ENCODE data around the gene UBR4. TPM values are rescaled to one million over a fixed set of nuclear protein-coding genes. Genes with fewer than 3 reads are reported as not detected.
"Not testable (repeated sequence)": the region's sequence is repeated elsewhere in the genome, so short reads cannot be mapped to it uniquely, and the experiment has no call there.

UBR4 gene
- total RNA-seq, 1 donor from 2014 or later: 125 TPM

DNA sequence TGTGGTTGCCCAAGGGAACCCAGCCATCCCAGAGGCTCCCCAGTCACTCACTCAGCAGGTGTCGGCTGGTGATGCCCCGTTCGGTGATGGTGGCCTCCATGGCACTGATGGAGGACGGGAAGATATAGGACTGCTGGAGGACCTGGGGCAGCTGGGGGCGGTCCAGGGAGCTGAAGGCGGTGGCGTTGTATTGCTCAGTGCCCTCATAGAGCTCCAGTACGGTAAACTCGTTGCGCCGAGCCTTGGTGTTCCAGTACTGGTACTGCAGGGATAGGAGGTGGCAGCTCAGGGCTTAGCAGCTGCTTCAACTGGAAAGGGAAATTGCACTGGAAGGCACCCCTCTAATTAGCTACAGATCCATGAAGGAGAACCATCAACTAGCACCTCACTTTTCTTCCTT lies 12.5 kb upstream of the UBR4 start:
- intact Hi-C loops (cut with DNase I): no loop called here
- H3K27ac ChIP-seq: no peak overlapping the region
- DNase-seq (no peak), ATAC-seq (peak in 1 of 2 donors; percentile 11)
- peaks cover 100% of the 10 kb centered on the region for H3K36me3 ChIP-seq
- TF ChIP-seq, protein P1, sequence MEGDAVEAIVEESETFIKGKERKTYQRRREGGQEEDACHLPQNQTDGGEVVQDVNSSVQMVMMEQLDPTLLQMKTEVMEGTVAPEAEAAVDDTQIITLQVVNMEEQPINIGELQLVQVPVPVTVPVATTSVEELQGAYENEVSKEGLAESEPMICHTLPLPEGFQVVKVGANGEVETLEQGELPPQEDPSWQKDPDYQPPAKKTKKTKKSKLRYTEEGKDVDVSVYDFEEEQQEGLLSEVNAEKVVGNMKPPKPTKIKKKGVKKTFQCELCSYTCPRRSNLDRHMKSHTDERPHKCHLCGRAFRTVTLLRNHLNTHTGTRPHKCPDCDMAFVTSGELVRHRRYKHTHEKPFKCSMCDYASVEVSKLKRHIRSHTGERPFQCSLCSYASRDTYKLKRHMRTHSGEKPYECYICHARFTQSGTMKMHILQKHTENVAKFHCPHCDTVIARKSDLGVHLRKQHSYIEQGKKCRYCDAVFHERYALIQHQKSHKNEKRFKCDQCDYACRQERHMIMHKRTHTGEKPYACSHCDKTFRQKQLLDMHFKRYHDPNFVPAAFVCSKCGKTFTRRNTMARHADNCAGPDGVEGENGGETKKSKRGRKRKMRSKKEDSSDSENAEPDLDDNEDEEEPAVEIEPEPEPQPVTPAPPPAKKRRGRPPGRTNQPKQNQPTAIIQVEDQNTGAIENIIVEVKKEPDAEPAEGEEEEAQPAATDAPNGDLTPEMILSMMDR (IDR thresholded peaks at IDR 0.05): no peak
- no peaks in the 10 kb centered on the region for H3K4me1 ChIP-seq
- no peaks in the 10 kb centered on the region for H3K9me3 ChIP-seq
- no peak overlapping the region for H3K4me3 ChIP-seq
- no peaks in the 10 kb centered on the region for H3K27me3 ChIP-seq (ENCODE audit: low read depth)

DNA sequence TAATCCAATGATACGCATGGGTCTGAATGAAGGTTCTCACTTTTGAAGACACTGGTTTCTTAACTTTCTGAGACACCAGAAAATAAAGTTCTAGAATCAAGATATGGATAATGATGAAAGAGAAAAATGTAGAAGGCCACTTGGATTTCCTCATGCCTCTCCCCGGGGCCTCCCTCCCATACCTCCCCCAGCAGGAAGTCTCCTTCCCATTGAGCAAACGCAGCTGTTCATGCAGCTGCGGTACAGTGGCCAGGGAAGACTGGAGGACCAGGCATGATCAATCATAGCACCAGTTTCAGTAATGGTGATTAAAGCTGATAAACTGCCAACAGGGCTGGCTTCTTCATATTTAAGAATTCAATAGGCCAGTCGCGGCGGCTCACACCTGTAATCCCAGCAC lies 10.9 kb upstream of the UBR4 start:
- DNase-seq (no peak), ATAC-seq (peak; percentile 42 to 61)
- Histone ChIP-seq H3K9me3 (no peaks in the 10 kb centered on the region), H3K27ac (no peak overlapping the region), H3K36me3 (peaks cover 93% of the 10 kb centered on the region), H3K4me3 (no peak overlapping the region), H3K4me1 (no peaks in the 10 kb centered on the region), H3K27me3 (ENCODE audit: low read depth) (no peaks in the 10 kb centered on the region)
- TF ChIP-seq, protein P1 (IDR thresholded peaks at IDR 0.05): no peak
- intact Hi-C loops (cut with DNase I): no loop called here

DNA sequence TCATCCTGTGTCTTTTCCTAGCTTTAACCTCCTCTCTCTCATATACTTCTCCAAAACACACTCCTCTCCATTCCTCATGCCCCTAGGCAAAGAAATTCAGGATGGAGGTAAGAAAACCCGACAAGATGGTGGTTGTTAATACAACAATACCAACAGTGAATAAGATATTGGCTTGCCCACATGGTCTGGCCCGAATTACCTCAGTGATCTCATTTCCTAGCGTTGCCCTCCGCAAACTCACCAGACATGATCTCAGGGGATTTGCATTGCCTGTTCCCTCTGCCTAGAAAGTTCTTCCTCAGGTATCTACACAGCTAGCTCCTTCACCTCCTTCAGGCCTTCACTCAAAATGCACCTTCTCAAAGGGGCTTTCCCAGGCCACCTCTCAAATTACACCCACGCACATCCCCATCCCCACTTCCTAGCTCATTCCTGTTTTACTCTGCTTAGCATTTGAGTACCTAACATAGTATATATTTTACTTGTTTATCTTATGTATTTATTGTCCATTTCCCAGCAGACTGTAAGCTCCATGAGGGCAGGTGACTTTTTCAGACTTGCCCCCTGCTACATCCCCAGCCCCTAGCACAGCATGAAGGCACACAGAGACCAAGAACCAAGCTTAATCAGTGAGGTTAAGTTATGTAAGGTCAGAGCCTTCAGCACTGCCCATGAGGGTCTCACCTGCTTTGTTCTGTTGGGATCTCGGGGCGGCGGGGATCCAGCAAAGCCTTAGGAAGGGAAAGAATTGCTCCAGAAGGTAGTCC lies 10.2 kb upstream of the UBR4 start:
- no peak for ATAC-seq
- TF ChIP-seq, protein P1 (IDR thresholded peaks at IDR 0.05): no peak
- Histone ChIP-seq H3K36me3 (peaks cover 86% of the 10 kb centered on the region), H3K4me1 (no peaks in the 10 kb centered on the region), H3K9me3 (no peaks in the 10 kb centered on the region), H3K27ac (no peak overlapping the region), H3K27me3 (ENCODE audit: low read depth) (no peaks in the 10 kb centered on the region), H3K4me3 (no peak overlapping the region)
- DNase-seq: no peak
- intact Hi-C loops (cut with DNase I): no loop called here

DNA sequence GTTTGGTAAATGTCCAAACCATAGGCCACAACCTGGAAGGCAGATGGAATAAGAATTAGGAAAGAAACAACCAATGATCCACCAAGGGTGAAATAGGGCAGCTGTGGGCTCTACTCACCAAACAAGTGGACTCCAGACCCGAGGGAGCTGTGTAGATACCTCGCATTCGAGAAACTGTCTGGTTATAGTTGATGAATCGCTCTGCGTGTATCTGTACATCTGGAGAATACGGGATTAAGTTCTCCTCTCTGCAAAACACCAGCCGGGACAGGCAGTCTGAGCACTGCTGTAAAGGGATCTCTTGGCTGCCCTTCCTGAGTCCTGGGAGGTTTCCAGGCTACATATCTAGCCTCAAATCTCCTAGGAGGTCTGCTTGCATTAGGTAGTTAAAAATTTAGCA lies 9.4 kb upstream of the UBR4 start:
- Histone ChIP-seq H3K4me3 (no peak overlapping the region), H3K27me3 (ENCODE audit: low read depth) (no peaks in the 10 kb centered on the region), H3K9me3 (no peaks in the 10 kb centered on the region), H3K4me1 (no peaks in the 10 kb centered on the region), H3K36me3 (peaks cover 78% of the 10 kb centered on the region), H3K27ac (no peak overlapping the region)
- TF ChIP-seq, protein P1 (IDR thresholded peaks at IDR 0.05): no peak
- intact Hi-C loops (cut with DNase I): no loop called here
- DNase-seq (no peak), ATAC-seq (no peak)

DNA sequence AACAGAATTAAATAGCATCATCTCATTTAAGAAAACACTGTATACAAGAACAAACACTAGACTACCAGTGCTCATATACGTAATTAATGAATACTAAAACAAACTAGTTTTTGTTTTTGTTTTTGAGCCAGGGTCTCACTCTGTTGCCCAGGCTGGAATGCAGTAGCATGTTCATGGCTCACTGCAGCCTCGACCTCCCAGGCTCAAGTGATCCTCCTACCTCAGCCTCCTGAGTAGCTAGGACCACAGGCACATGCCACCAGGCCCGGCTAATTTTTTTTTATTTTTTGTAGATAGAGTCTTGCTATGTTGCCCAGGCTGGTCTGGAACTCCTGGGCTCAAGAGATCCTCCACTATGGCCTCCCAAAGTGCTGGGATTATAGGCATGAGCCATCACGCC lies 6.5 kb upstream of the UBR4 start:
- ATAC-seq; H3K4me3 ChIP-seq; DNase-seq; H3K27ac ChIP-seq; H3K27me3 ChIP-seq (ENCODE audit: low read depth); H3K9me3 ChIP-seq; intact Hi-C loops (cut with DNase I): not testable (repeated sequence)
- peaks cover 64% of the 10 kb centered on the region for H3K36me3 ChIP-seq
- H3K4me1 ChIP-seq: peaks cover 16% of the 10 kb centered on the region

DNA sequence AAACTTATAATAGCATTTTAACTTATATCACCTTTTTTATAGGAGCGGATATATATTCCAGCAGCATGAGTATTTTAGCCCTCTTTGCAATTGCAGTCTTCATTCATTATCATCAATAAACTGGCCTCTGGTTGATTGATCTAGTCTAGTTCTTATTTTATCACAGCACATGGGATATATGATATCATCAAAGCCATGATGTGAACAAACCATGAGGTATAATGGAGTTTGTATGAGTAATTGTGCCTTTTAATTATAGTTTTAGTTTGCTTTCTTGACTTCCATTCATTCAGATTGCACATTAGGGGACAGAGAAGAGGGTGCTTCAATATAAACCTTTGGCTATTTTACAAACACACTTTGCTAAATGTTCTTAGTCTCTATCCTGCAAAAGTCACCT lies 3.5 kb upstream of the UBR4 start:
- Histone ChIP-seq H3K36me3 (peaks cover 34% of the 10 kb centered on the region), H3K9me3 (no peaks in the 10 kb centered on the region), H3K4me1 (peaks cover 32% of the 10 kb centered on the region), H3K27ac (no peak overlapping the region), H3K4me3 (no peak overlapping the region), H3K27me3 (ENCODE audit: low read depth) (no peaks in the 10 kb centered on the region)
- intact Hi-C loops (cut with DNase I): no loop called here
- DNase-seq (no peak), ATAC-seq (no peak)
- TF ChIP-seq, protein P1 (IDR thresholded peaks at IDR 0.05): no peak
